Body of pancreas (tissue), 4 donors: ENCODE results near the gene EFCAB6.

Experiments
- POLR2A ChIP-seq, 3 donors: fragments of 450-650 bp; IDR thresholded peaks; one replicate each; pipeline ENCODE4 v1.6.1; 2016; ENCODE audit warnings: antibody characterized with exemption in 3 of 3, mild to moderate bottlenecking in 2 of 3
- TF ChIP-seq, protein P1 (sequence below), 7 experiments: fragments of 450-650 bp in 4 of 7; fragments of 200-600 bp in 3 of 7; sonication (generic) in 3 of 7; IDR thresholded peaks; one replicate each; pipeline ENCODE4 v1.5.1; 2016 to 2019; ENCODE audit warnings: antibody characterized with exemption in 7 of 7

DNA sequence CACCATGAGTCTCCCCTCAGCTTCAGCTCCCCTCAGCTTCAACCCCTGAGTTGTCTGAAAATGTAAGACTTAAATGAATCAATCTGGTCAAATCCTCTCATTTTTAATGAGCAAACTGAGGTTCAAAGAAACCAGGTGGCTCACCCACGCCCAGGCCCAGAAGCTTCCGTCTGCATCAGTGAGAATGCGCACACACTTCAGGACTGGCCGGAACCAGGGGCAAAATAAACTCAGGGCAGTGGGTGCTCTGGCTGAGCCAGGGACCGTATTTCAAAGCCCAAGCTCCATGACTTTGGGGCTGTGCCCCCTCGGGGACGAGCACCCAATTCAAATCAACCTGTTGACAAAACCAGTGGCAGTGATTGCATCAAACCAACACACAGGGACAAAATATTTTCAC, 47.1 kb upstream of the EFCAB6 start:
- TF ChIP-seq, protein P1, sequence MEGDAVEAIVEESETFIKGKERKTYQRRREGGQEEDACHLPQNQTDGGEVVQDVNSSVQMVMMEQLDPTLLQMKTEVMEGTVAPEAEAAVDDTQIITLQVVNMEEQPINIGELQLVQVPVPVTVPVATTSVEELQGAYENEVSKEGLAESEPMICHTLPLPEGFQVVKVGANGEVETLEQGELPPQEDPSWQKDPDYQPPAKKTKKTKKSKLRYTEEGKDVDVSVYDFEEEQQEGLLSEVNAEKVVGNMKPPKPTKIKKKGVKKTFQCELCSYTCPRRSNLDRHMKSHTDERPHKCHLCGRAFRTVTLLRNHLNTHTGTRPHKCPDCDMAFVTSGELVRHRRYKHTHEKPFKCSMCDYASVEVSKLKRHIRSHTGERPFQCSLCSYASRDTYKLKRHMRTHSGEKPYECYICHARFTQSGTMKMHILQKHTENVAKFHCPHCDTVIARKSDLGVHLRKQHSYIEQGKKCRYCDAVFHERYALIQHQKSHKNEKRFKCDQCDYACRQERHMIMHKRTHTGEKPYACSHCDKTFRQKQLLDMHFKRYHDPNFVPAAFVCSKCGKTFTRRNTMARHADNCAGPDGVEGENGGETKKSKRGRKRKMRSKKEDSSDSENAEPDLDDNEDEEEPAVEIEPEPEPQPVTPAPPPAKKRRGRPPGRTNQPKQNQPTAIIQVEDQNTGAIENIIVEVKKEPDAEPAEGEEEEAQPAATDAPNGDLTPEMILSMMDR (IDR thresholded peaks at IDR 0.05), result no peak
- TF ChIP-seq POLR2A (IDR thresholded peaks at IDR 0.05), result no peak
